B cell (primary cell): Measurements from ENCODE around the gene TOR1A. TPM values are rescaled to one million over a fixed set of nuclear protein-coding genes. Genes with fewer than 3 reads are reported as not detected.

ENCODE experiments used
- polyA plus RNA-seq: library from polyadenylated mRNA; depleted of rRNA; stranded (reverse); fragments of >200 nt; gene quantifications from 2 replicates; pipeline ENCODE4 v1.2.3, GENCODE V29; 2012
- small RNA-seq: library from RNA; depleted of rRNA; stranded (forward); fragments of <200 nt; gene quantifications from one replicate; pipeline ENCODE3, GENCODE V24; 2012; ENCODE audit warnings: low replicate concordance, low read depth; ENCODE audit not compliant: insufficient read length
- total RNA-seq, 2 donors: library from RNA; stranded (reverse); fragments of 120-200 nt in 1 of 2; gene quantifications; 1 replicate in 1 of 2; 2 replicates in 1 of 2; pipeline versions ENCODE4 v1.2.3 to v1.2.4, GENCODE V29; 2013 to 2022

Gene TOR1A
- total and polyA plus RNA-seq, 2 donors (not counting 1 experiment from before 2014, with no cell fraction given), result 28.6 to 30.3 TPM

Small RNAs within 50 kb of the gene (small RNA-seq; reads per million reads assigned to genes)
- gene MIR6855, result not detected

Other genes starting within 250 kb of the TOR1A start
- not detected in 2 replicates for gene C9orf50, start 203.0 kb downstream of the TOR1A start, total RNA-seq
- not detected in 2 replicates for gene C9orf50, start 203.0 kb downstream of the TOR1A start, polyA plus RNA-seq
- gene NTMT1, start 198.0 kb downstream of the TOR1A start, total RNA-seq, result 33.6 and 35.3 TPM in 2 replicates
- gene NTMT1, start 198.0 kb downstream of the TOR1A start, polyA plus RNA-seq, result 21.8 and 29.9 TPM in 2 replicates
- 24.8 and 27.7 TPM in 2 replicates for gene ASB6, start 182.0 kb downstream of the TOR1A start, total RNA-seq
- gene ASB6, start 182.0 kb downstream of the TOR1A start, polyA plus RNA-seq, result 18.6 and 27.9 TPM in 2 replicates
- not detected in 2 replicates for gene PRRX2, start 158.5 kb downstream of the TOR1A start, total RNA-seq
- not detected in 2 replicates for gene PRRX2, start 158.5 kb downstream of the TOR1A start, polyA plus RNA-seq
- not detected in 2 replicates for gene PTGES, start 71.1 kb downstream of the TOR1A start, total RNA-seq
- gene PTGES, start 71.1 kb downstream of the TOR1A start, polyA plus RNA-seq, result 0.07 TPM in 1 of 2 replicates, not detected in the other
- gene TOR1B, start 21.0 kb downstream of the TOR1A start, total RNA-seq, result 17.4 and 18.9 TPM in 2 replicates
- gene TOR1B, start 21.0 kb downstream of the TOR1A start, polyA plus RNA-seq, result 13.3 and 16.1 TPM in 2 replicates
- 42.8 and 43.6 TPM in 2 replicates for gene C9orf78, start 11.1 kb upstream of the TOR1A start, total RNA-seq
- gene C9orf78, start 11.1 kb upstream of the TOR1A start, polyA plus RNA-seq, result 43.6 and 84.8 TPM in 2 replicates
- 49.5 and 52.2 TPM in 2 replicates for gene USP20, start 11.3 kb upstream of the TOR1A start, total RNA-seq
- gene USP20, start 11.3 kb upstream of the TOR1A start, polyA plus RNA-seq, result 72.6 and 87.0 TPM in 2 replicates
- 318 and 337 TPM in 2 replicates for gene FNBP1, start 219.1 kb upstream of the TOR1A start, total RNA-seq
- gene FNBP1, start 219.1 kb upstream of the TOR1A start, polyA plus RNA-seq, result 42.9 and 58.7 TPM in 2 replicates
- gene GPR107, start 229.8 kb upstream of the TOR1A start, total RNA-seq, result 26.8 and 28.1 TPM in 2 replicates
- 10.4 and 13.4 TPM in 2 replicates for gene GPR107, start 229.8 kb upstream of the TOR1A start, polyA plus RNA-seq